ENCODE results near the gene RGS6. TPM values are rescaled to one million over a fixed set of nuclear protein-coding genes. Genes with fewer than 3 reads are reported as not detected.

Gene RGS6
- polyA plus RNA-seq, 3 donors: not detected

DNA sequence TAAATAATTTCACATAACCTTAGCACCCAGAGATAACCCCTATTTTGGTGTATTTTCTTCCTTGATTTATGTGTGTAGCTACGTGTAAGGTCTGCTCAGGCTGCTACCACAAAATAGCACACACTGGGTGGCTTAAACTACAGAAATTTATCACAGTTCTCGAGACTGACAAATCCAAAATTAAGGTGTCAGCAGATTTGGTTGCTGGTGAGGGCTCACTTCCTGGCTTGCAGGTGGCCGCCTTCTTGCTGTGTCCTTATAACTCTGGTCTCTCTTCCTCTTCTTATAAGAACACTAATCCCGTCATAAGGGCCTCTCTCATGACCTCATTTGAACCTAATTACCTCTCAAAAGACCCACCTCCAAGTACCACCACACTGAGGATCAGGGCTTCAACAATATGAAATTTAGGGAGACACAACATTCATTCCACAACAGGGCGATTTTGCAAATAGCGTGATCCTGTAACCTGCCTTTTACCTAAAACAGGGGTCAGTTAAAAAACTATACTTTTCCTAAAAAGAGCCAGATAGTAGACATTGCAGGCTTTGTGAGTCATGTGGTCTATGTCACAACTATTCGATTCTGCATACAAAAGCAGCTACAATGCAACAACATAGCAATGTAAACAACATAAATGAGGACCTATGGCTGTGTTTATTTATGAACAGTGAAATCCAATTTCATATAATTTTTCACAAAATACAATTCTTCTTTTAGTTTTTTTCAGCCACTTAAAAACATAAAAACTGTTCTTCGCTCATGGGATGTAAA lies 589.9 kb downstream of the RGS6 start:
- intact Hi-C loops (cut with micrococcal nuclease): no loop called here
- H2AFZ ChIP-seq (ENCODE audit: insufficient read depth, low read depth, low read length, poor library complexity, severe bottlenecking): no peak overlapping the region
- no peaks in the 10 kb centered on the region for H3K36me3 ChIP-seq (replicated peaks in 1 of 2; ENCODE audit: control insufficient read depth in 1 of 2, insufficient read depth in 2 of 2, low read length in 2 of 2)
- H3K4me1 ChIP-seq (ENCODE audit: control insufficient read depth in 1 of 2, insufficient read depth in 2 of 2, low read length in 2 of 2): peaks cover 71 to 73% of the 10 kb centered on the region in 2 donors
- 61% methylated on average over 3 of the region's 8 CpGs for WGBS (ENCODE audit: insufficient coverage)
- Mint-ChIP-seq H3K36me3 (peaks cover 0 to 3% of the 10 kb centered on the region in 2 donors), H3K9me3 (peaks cover 0 to 10% (median 0%) of the 10 kb centered on the region in 7 donors), H3K4me1 (peaks cover 79% of the 10 kb centered on the region), H3K27me3 (ENCODE audit: low read depth in 3 of 3) (peaks cover 12 to 31% (median 24%) of the 10 kb centered on the region in 3 donors), H3K27ac (peak overlapping the region in 1 of 7 donors; percentile 36), H3K4me3 (peak overlapping the region in 1 of 2 donors; percentile 61)
- H3K27me3 ChIP-seq (ENCODE audit: control insufficient read depth in 2 of 2, insufficient read depth in 2 of 2, low read length in 2 of 2): peaks cover 8 to 13% of the 10 kb centered on the region in 2 donors
- H3K4me2 ChIP-seq (replicated peaks; ENCODE audit: extremely low read depth, low read length, poor library complexity, severe bottlenecking): no peak overlapping the region
- H3K27ac ChIP-seq (ENCODE audit: low read depth in 1 of 2, low read length in 2 of 2): no peak overlapping the region
- no peaks in the 10 kb centered on the region for H3K79me2 ChIP-seq (ENCODE audit: insufficient read depth, low read length)
- H3K9ac ChIP-seq (ENCODE audit: insufficient read depth, low read length, poor library complexity, severe bottlenecking): no peak overlapping the region
- no peaks in the 10 kb centered on the region for H4K20me1 ChIP-seq (ENCODE audit: insufficient read depth, low read length)
- H3K9me3 ChIP-seq (replicated peaks in 1 of 2; ENCODE audit: control insufficient read depth in 1 of 2, insufficient read depth in 1 of 2, low read length in 2 of 2): no peaks in the 10 kb centered on the region
- peak in 2 of 3 donors; percentile 23 to 39 for DNase-seq
- H3K4me3 ChIP-seq (replicated peaks in 1 of 3; ENCODE audit: low read depth in 2 of 3, low read length in 3 of 3): no peak overlapping the region
- TF ChIP-seq CTCF (IDR thresholded peaks at IDR 0.05): no peak

DNA sequence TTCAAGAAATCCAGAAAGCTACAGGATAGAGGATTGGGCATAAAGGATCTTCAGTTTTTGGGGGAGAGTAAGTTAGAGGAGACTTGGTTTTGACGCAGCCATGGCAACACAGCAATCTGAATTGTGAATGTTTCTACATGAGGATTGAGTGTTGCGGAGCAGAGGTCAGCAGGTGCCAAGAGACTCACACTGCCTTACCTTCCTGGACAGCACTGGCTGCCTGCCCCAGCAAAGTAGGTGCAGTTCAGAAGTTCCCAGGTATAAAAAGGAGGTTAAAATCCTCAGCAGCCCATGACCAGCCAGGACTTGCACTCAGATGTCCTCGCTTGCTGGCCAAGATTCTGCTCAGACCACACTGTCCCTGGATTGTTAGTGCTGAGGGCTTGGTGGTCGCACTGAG lies 590.6 kb downstream of the RGS6 start:
- H3K4me3 Mint-ChIP-seq: peak overlapping the region in 1 of 2 donors; percentile 28
- H3K36me3 ChIP-seq (replicated peaks in 1 of 2; ENCODE audit: control insufficient read depth in 1 of 2, insufficient read depth in 2 of 2, low read length in 2 of 2): no peaks in the 10 kb centered on the region
- H3K4me1 Mint-ChIP-seq: peaks cover 78% of the 10 kb centered on the region

More for the DNA sequence above, 590.6 kb downstream of the RGS6 start:
- no peaks in the 10 kb centered on the region for H3K9me3 ChIP-seq (replicated peaks in 1 of 2; ENCODE audit: control insufficient read depth in 1 of 2, insufficient read depth in 1 of 2, low read length in 2 of 2)
- H2AFZ ChIP-seq (ENCODE audit: insufficient read depth, low read depth, low read length, poor library complexity, severe bottlenecking): no peak overlapping the region
- no peak for TF ChIP-seq CTCF (IDR thresholded peaks at IDR 0.05)
- no peak for DNase-seq
- 100% methylated on average over 2 of the region's 4 CpGs for WGBS (ENCODE audit: insufficient coverage)
- no peak overlapping the region for H3K27ac ChIP-seq (ENCODE audit: low read depth in 1 of 2, low read length in 2 of 2)
- H3K4me1 ChIP-seq (ENCODE audit: control insufficient read depth in 1 of 2, insufficient read depth in 2 of 2, low read length in 2 of 2): peaks cover 71 to 73% of the 10 kb centered on the region in 2 donors
- peaks cover 0 to 12% (median 0%) of the 10 kb centered on the region in 7 donors for H3K9me3 Mint-ChIP-seq
- H3K9ac ChIP-seq (ENCODE audit: insufficient read depth, low read length, poor library complexity, severe bottlenecking): no peak overlapping the region
- H3K27ac Mint-ChIP-seq: no peak overlapping the region
- no peaks in the 10 kb centered on the region for H4K20me1 ChIP-seq (ENCODE audit: insufficient read depth, low read length)
- peaks cover 0 to 3% of the 10 kb centered on the region in 2 donors for H3K36me3 Mint-ChIP-seq
- no peak overlapping the region for H3K4me3 ChIP-seq (replicated peaks in 1 of 3; ENCODE audit: low read depth in 2 of 3, low read length in 3 of 3)
- H3K79me2 ChIP-seq (ENCODE audit: insufficient read depth, low read length): no peaks in the 10 kb centered on the region
- peaks cover 8 to 13% of the 10 kb centered on the region in 2 donors for H3K27me3 ChIP-seq (ENCODE audit: control insufficient read depth in 2 of 2, insufficient read depth in 2 of 2, low read length in 2 of 2)
- peaks cover 8 to 31% (median 29%) of the 10 kb centered on the region in 3 donors for H3K27me3 Mint-ChIP-seq (ENCODE audit: low read depth in 3 of 3)
- H3K4me2 ChIP-seq (replicated peaks; ENCODE audit: extremely low read depth, low read length, poor library complexity, severe bottlenecking): no peak overlapping the region
- intact Hi-C loops (cut with micrococcal nuclease): no loop called here
